NCI-H446 (cell line): ENCODE measurements around the gene CCDC178.
"Not testable (repeated sequence)": the region's sequence is repeated elsewhere in the genome, so short reads cannot be mapped to it uniquely, and the experiment has no call there.

Experiments used
- DNase-seq, 2 experiments: peaks; one replicate each; lab custom pipeline; 2025; lab: John Stamatoyannopoulos, UW

CCDC178 gene

GRCh38 chr18:32983721-32984120, 456.8 kb downstream of the CCDC178 start:
- no peak for DNase-seq

DNA sequence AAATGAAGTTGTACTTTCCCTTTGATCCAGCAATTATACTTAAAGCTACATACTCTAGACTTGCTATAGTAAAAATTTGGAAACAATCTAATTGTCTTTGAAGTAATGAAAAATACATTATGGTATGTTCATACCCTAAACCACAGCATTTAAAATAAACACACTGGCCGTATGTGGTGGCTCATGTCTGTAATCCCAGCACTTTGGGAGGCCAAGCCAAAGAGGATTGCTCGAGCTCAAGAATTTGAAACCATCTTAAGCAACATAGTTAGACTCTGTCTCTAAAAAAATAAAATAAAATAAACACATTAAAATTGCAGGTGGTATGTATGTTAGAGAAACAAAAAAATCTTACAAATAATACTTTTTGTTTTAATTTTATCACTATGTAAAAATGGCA, 459.6 kb downstream of the CCDC178 start:
- DNase-seq, result no peak

DNA sequence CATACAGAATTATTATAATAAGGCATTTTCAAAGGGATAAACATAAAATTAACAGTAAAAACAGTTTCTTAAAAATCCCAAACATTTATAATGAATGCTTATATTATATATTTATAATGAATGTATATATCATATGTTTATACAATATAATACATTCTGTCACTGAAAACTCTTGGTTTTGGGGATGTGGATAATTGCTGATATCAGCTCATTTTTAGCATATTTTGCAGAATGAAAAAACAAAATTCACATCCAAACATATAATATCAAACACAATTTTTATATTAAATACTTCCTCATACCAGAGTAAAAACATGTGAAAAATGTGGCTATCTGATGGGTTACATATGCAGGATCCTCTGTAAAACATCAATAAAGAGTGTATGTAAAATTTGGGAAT, 465.0 kb downstream of the CCDC178 start:
- DNase-seq, result no peak

DNA sequence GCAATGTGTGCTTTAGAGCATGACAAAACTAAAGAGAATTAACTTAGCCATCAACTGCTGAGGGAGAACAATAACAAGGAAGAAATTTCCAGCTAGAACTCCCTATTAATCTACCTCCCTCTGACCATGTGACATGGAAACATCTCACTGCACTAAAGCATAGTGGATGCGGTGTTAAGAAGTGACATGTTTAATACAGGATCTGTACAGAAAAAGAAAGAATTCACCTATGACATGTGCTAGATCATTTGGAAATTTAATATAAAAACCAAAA, 465.4 kb downstream of the CCDC178 start:
- no peak for DNase-seq

DNA sequence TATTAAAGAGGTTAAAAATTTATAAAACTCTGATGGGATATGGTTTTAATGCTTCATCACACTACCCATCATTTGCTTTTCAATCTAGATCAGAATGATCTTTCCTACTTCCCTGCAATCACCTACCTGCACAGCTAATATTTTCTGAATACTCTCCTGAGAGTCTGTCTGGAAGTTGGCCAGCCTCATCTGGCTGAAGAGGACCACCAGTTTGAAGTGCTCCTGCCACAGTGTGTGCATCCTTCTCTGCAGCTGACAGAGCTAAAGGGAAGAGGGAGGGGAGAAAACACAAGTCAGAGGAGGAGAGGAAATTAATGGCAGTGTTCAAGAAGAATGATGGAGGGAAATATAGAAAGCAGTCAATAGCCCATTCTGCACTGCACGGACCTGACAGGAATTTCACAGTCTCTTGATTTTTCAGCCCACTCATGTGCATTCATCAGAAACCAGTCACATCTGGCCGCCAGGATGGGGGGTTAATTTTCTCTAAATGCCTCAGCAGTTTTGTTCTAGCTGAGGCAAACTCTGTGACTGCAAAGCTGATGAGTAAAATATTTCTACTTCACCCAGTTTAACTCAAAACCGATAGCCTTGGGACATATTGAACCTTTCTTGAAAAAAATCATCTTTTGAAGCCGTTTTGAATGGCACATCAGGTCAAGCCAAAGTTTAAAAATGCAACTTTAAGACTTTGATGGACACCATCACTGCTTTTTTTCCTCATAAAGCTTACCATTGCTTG, 465.9 kb downstream of the CCDC178 start:
- no peak for DNase-seq

DNA sequence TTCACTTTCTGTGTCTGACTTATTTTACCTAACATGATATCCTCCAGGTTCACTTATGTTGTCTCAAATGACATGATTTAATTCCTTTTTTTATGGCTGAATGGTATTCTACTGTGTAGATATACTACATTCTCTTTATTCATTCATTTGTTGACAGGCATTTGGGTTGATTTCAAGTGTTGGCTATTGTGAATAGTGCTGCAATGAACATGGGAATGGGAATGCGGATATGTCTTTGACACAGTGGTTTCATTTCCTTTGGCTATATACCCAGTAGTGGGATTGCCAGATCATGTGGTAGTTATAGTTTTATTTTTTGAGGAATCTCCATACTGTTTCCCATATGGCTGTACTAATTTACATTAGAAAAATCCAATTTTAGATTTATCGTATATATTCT, 472.3 kb downstream of the CCDC178 start:
- no peak for DNase-seq

- DNase-seq, result no peak
Observed at GRCh38 chr18:32966141-32966540, 474.4 kb downstream of the CCDC178 start.

DNA sequence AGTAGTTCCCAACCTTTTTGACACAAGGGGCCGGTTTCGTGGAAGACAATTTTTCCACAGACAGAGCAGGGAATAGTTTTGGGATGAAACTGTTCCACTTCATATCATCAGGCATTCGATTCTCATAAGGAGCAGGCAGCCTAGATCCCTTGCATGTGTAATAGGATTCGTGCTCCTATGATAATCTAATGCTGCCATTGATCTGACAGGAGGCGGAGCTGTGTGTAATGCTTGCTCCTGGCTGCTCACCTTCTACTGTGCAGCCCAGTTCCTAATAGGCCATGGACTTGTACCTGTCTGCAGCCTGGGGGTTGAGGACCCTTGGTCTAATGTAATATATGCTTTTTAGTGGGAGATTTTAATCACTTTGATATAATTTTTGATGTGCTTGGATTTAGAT, 479.0 kb downstream of the CCDC178 start:
- DNase-seq, result no peak

GRCh38 chr18:32958746-32959145, 481.8 kb downstream of the CCDC178 start:
- no peak for DNase-seq

GRCh38 chr18:32956591-32957315, 483.8 kb downstream of the CCDC178 start:
- no peak for DNase-seq

GRCh38 chr18:32952318-32952717, 488.2 kb downstream of the CCDC178 start:
- not testable (repeated sequence) for DNase-seq

GRCh38 chr18:32937597-32937996, 502.9 kb downstream of the CCDC178 start:
- DNase-seq, result no peak

DNA sequence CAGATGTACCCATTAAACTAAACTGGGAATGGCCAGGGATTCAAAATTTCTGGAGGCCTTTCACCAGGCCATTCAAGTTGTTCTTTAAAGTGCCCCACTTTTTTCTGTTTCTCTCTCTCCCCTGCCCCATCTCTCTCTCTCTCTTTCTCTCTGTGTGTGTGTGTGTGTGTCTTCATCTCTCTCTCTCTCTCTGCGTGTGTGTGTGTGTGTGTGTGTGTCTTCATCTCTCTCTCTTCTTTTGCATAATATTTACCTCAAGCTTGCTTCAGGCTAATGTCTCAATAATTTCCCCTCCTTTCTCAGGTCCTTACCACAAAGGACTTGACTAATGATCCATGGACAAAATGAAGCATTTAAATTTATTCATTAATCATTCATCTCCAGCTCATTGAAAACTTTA, 503.5 kb downstream of the CCDC178 start:
- no peak for DNase-seq

DNA sequence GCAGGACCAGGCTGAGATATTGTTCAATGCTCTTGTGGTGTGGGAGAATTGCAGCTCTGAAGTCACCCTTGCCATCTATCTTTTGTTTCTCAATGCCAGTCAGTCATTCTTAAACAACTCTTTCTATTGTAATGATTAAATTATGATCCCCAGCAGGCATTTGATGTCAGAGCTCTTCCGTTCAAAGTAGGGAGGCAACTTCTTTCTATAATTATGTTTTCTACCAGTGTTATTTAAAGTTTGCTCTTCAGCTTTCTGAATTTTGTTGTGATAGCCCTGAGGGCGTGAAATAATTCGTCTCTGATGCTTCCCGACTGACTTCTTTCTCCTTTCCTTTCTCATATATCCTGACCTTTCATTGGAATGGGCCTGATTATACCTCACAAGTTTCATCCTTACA, 506.3 kb downstream of the CCDC178 start:
- no peak for DNase-seq

- DNase-seq, result peak in 1 of 2 experiments; percentile 32
Observed at GRCh38 chr18:32930695-32931301, 509.7 kb downstream of the CCDC178 start.

- DNase-seq, result no peak
Observed at GRCh38 chr18:32929213-32929612, 511.3 kb downstream of the CCDC178 start.

GRCh38 chr18:32922951-32923430, 517.5 kb downstream of the CCDC178 start:
- DNase-seq, result no peak

DNA sequence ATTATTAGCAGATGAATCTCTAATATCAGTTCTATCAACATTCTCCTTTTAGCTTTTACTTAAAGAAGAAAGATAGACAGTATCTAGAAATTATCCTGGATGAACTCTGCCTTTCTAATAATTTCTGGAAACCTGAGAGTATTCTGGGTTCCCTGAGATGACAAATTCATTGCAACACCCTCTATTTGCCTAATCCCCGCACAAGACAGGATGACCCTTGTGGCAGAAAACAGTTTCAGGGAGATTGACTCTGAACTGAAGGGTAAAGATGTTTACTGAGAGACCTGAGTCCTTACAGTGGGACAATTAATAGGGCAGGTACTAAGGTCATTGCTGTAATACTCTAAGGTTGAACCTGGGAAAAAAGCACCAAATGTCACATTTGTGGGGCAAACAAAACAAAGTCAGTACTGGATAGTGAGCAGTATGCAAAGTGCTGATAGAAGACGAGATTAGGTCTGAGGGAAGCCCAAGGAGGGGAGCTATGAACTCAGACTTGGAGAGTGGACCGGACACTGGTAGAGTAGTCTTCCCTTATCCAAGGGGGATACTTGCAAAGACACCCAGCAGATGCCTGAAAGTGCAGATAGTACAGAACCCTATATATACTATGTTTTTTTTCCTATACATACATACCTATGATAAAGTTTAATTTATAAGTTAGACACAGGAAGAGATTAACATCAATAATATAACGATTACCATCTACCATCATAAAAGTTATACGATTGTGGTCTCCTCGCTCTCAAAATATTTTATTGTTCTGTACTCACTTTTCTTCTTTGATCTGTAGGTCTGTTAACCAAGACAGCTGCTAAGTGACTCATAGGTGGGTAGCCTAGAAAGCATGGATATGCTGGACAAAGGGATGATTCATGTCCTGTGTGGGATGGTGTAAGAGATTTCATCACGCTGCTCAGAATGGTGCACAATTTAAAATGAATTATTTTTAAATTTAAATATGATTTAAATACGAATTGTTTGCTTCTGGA, 519.4 kb downstream of the CCDC178 start:
- DNase-seq, result no peak

GRCh38 chr18:32919799-32920198, 520.7 kb downstream of the CCDC178 start:
- DNase-seq, result no peak

DNA sequence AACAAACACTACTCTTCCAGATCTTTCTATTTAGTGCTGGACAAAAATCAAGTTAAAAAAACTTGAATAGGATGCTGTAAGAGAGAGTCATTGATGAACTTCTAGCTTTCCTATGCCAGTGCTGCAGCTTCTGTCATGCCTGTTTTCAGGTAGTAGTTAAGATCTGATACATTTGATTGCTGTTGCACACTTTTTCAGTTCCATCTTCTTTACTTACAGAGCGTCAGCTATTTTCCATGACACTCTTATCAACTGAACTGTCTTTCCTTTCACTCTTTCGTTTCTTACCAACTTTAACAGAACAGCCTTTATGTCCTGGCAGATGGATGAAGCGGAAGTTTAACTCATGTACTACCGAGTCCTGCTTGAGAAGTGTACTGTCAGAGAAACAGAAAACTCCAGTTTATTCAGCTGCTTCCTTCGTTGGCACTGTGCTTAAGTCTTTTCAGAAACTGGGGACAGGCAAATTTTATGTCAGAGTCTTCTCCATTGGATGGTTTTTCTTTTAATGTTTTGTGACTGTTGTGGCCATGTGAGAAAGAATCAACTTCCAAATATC, 521.8 kb downstream of the CCDC178 start:
- DNase-seq, result no peak

GRCh38 chr18:32915516-32915915, 525.0 kb downstream of the CCDC178 start:
- no peak for DNase-seq
